WTC11 (cell line): ENCODE results near the gene ZNF732. TPM values are rescaled to one million over a fixed set of nuclear protein-coding genes. Genes with fewer than 3 reads are reported as not detected.
"Not testable (repeated sequence)": the region's sequence is repeated elsewhere in the genome, so short reads cannot be mapped to it uniquely, and the experiment has no call there.

ENCODE experiments used
- ATAC-seq: fragments of 200-7000 bp; cut with Tn5 transposase; 2 replicates; pipeline ENCODE4 v1.10.0; 2021; ENCODE audit warnings: mild to moderate bottlenecking, moderate library complexity
- CTCF ChIA-PET: fragments of 300-600 bp; sonication (Branson Sonifier 250); formaldehyde crosslinking; loops from one replicate; lab custom pipeline; 2021; ENCODE audit warnings: antibody characterized with exemption; lab: Charles Lee
- POLR2A ChIA-PET: fragments of 350-600 bp; sonication (Branson Sonifier 250); formaldehyde crosslinking; loops from one replicate; lab custom pipeline; 2021; ENCODE audit warnings: antibody characterized with exemption; lab: Charles Lee
- DNase-seq: peaks from one replicate; pipeline ENCODE4 v3.0.0; 2021; ENCODE audit warnings: low spot score
- H3K27ac Mint-ChIP-seq: 2 replicates; pipeline ENCODE4 v1.8.0; 2021; ENCODE audit warnings: mixed read lengths
- H3K27me3 Mint-ChIP-seq: 2 replicates; pipeline ENCODE4 v1.8.0; 2021; ENCODE audit warnings: low read depth, mild to moderate bottlenecking, moderate library complexity, mixed read lengths
- H3K36me3 Mint-ChIP-seq: 2 replicates; pipeline ENCODE4 v1.8.0; 2021; ENCODE audit warnings: mixed read lengths
- H3K4me1 Mint-ChIP-seq: 2 replicates; pipeline ENCODE4 v1.8.0; 2022; ENCODE audit warnings: mixed read lengths
- H3K4me3 Mint-ChIP-seq: 2 replicates; pipeline ENCODE4 v1.8.0; 2021; ENCODE audit warnings: mild to moderate bottlenecking, moderate library complexity, mixed read lengths
- H3K9me3 Mint-ChIP-seq: 2 replicates; pipeline ENCODE4 v1.8.0; 2021; ENCODE audit warnings: mixed read lengths
- CTCF ChIP-seq: fragments of 200-600 bp; IDR thresholded peaks from 2 replicates; pipeline ENCODE4 v1.8.0; 2022; ENCODE audit warnings: antibody characterized with exemption
- FOXP4 ChIP-seq: sonication (generic); formaldehyde crosslinking; IDR thresholded peaks from 2 replicates; pipeline ENCODE4 v1.8.0; 2022; ENCODE audit warnings: mild to moderate bottlenecking, missing genetic modification reagents
- GTF2I ChIP-seq: fragments of 250-450 bp; sonication (Bioruptor Pico); conservative IDR thresholded peaks from 2 replicates; pipeline ENCODE4 v1.4.0; 2021; ENCODE audit warnings: mild to moderate bottlenecking
- HMGA2 ChIP-seq: fragments of 250-450 bp; sonication (Bioruptor Pico); IDR thresholded peaks from 2 replicates; pipeline ENCODE4 v1.4.0; 2021; ENCODE audit warnings: mild to moderate bottlenecking, moderate library complexity
- HMGXB4 ChIP-seq: sonication (generic); formaldehyde crosslinking; IDR thresholded peaks from 2 replicates; pipeline ENCODE4 v1.8.1; 2023; ENCODE audit warnings: mild to moderate bottlenecking, moderate library complexity, missing genetic modification reagents
- JAZF1 ChIP-seq: fragments of 250-450 bp; sonication (Bioruptor Pico); IDR thresholded peaks from 2 replicates; pipeline ENCODE4 v1.9.0; 2021; ENCODE audit warnings: moderate library complexity, mild to moderate bottlenecking, inconsistent platforms
- JUN ChIP-seq: sonication (generic); formaldehyde crosslinking; IDR thresholded peaks from 2 replicates; pipeline ENCODE4 v1.8.0; 2023; ENCODE audit warnings: mild to moderate bottlenecking, missing genetic modification reagents
- RELA ChIP-seq: sonication (generic); formaldehyde crosslinking; IDR thresholded peaks from 2 replicates; pipeline ENCODE4 v1.8.1; 2022; ENCODE audit warnings: missing genetic modification reagents, mild to moderate bottlenecking, borderline replicate concordance
- SMAD3 ChIP-seq: sonication (generic); formaldehyde crosslinking; IDR thresholded peaks from 2 replicates; pipeline ENCODE4 v1.8.0; 2022; ENCODE audit warnings: missing genetic modification reagents, mild to moderate bottlenecking, borderline replicate concordance
- SP1 ChIP-seq: sonication (generic); formaldehyde crosslinking; conservative IDR thresholded peaks from 2 replicates; pipeline ENCODE4 v1.8.1; 2022; ENCODE audit warnings: missing genetic modification reagents
- TEAD1 ChIP-seq: sonication (generic); formaldehyde crosslinking; IDR thresholded peaks from 2 replicates; pipeline ENCODE4 v1.8.0; 2022; ENCODE audit warnings: mild to moderate bottlenecking, missing genetic modification reagents
- TP53 ChIP-seq: sonication (generic); formaldehyde crosslinking; IDR thresholded peaks from 2 replicates; pipeline ENCODE4 v1.8.1; 2023; ENCODE audit warnings: mild to moderate bottlenecking, missing genetic modification reagents
- USF2 ChIP-seq: sonication (generic); formaldehyde crosslinking; IDR thresholded peaks from 2 replicates; pipeline ENCODE4 v1.8.1; 2023; ENCODE audit warnings: mild to moderate bottlenecking, missing genetic modification reagents, moderate library complexity
- ZBTB21 ChIP-seq: sonication (generic); formaldehyde crosslinking; IDR thresholded peaks from 2 replicates; pipeline ENCODE4 v1.8.1; 2023; ENCODE audit warnings: mild to moderate bottlenecking, missing genetic modification reagents, borderline replicate concordance
- ZNF138 ChIP-seq: sonication (generic); formaldehyde crosslinking; conservative IDR thresholded peaks from 2 replicates; pipeline ENCODE4 v1.8.1; 2022; ENCODE audit warnings: mild to moderate bottlenecking, moderate library complexity, missing genetic modification reagents
- ZNF317 ChIP-seq: sonication (generic); formaldehyde crosslinking; IDR thresholded peaks from 2 replicates; pipeline ENCODE4 v1.8.1; 2023; ENCODE audit warnings: low read depth, mild to moderate bottlenecking, moderate library complexity, missing genetic modification reagents, borderline replicate concordance
- ZSCAN18 ChIP-seq: fragments of 250-450 bp; sonication (Bioruptor Pico); IDR thresholded peaks from 2 replicates; pipeline ENCODE4 v2.1.2; 2022; ENCODE audit warnings: mild to moderate bottlenecking, moderate library complexity
- total RNA-seq: library from RNA; stranded (reverse); gene quantifications from 3 replicates; pipeline ENCODE4 v1.2.3, GENCODE V29; 2021

Gene ZNF732
- total RNA-seq, 1 experiment from 2014 or later: 33.8 TPM

- H3K27me3 Mint-ChIP-seq: peaks cover 22% of the 10 kb centered on the region
- H3K4me3 Mint-ChIP-seq: no peak overlapping the region
- TF ChIP-seq HMGXB4 (CRISPR knock-in tag) (no peak), CTCF (no peak), RELA (CRISPR knock-in tag) (no peak)
- POLR2A ChIA-PET: no interaction called here
- CTCF ChIA-PET: no interaction called here
- no peak overlapping the region for H3K27ac Mint-ChIP-seq
- H3K4me1 Mint-ChIP-seq: no peaks in the 10 kb centered on the region
- peaks cover 93% of the 10 kb centered on the region for H3K36me3 Mint-ChIP-seq
- H3K9me3 Mint-ChIP-seq: peaks cover 78% of the 10 kb centered on the region
- DNase-seq (no peak), ATAC-seq (no peak)
These were observed 33.7 kb downstream of the ZNF732 start for GRCh38 chr4:271492-272103.

GRCh38 chr4:259240-259639 is 46.0 kb downstream of the ZNF732 start:
- peak; percentile 71; the same call in 1 of the 2 replicates for TF ChIP-seq CTCF
- TF ChIP-seq, all 79 proteins: peak for 1; not testable (repeated sequence) for 78
- H3K4me3 Mint-ChIP-seq, POLR2A ChIA-PET, H3K27ac Mint-ChIP-seq, H3K27me3 Mint-ChIP-seq, ATAC-seq: not testable (repeated sequence)
- DNase-seq: peak; percentile 81
- Mint-ChIP-seq H3K9me3 (peaks cover 73% of the 10 kb centered on the region), H3K4me1 (peaks cover 10% of the 10 kb centered on the region), H3K36me3 (peaks cover 91% of the 10 kb centered on the region)
- CTCF ChIA-PET: interaction anchor here (0.6 to 2.1 kb wide), 5 partner anchors 46 to 94 kb away, joined by 3 to 9 read pairs (median 4); partner anchors contain the start of gene ZNF732

GRCh38 chr4:256492-256891 is 48.8 kb downstream of the ZNF732 start:
- H3K9me3 Mint-ChIP-seq: peaks cover 77% of the 10 kb centered on the region
- no peaks in the 10 kb centered on the region for H3K4me1 Mint-ChIP-seq
- no peak overlapping the region for H3K27ac Mint-ChIP-seq
- H3K27me3 Mint-ChIP-seq: peaks cover 6% of the 10 kb centered on the region
- H3K36me3 Mint-ChIP-seq: peaks cover 93% of the 10 kb centered on the region
- no peak overlapping the region for H3K4me3 Mint-ChIP-seq
- ChIA-PET POLR2A (no interaction called here), CTCF (no interaction called here)
- ATAC-seq: peak; percentile 64
- DNase-seq: no peak
- TF ChIP-seq ZNF138 (CRISPR knock-in tag) (no peak), SMAD3 (CRISPR knock-in tag) (no peak), JAZF1 (no peak), TEAD1 (no peak), ZSCAN18 (CRISPR knock-in tag) (no peak), HMGXB4 (CRISPR knock-in tag) (no peak), ZNF317 (CRISPR knock-in tag) (no peak), JUN (CRISPR knock-in tag) (no peak), TP53 (CRISPR knock-in tag) (no peak), GTF2I (no peak), FOXP4 (CRISPR knock-in tag) (no peak), ZBTB21 (CRISPR knock-in tag) (no peak), SP1 (no peak), USF2 (CRISPR knock-in tag) (no peak), HMGA2 (CRISPR knock-in tag) (no peak)
